ENCODE data around the gene TPCN2.

The TPCN2 gene

DNA sequence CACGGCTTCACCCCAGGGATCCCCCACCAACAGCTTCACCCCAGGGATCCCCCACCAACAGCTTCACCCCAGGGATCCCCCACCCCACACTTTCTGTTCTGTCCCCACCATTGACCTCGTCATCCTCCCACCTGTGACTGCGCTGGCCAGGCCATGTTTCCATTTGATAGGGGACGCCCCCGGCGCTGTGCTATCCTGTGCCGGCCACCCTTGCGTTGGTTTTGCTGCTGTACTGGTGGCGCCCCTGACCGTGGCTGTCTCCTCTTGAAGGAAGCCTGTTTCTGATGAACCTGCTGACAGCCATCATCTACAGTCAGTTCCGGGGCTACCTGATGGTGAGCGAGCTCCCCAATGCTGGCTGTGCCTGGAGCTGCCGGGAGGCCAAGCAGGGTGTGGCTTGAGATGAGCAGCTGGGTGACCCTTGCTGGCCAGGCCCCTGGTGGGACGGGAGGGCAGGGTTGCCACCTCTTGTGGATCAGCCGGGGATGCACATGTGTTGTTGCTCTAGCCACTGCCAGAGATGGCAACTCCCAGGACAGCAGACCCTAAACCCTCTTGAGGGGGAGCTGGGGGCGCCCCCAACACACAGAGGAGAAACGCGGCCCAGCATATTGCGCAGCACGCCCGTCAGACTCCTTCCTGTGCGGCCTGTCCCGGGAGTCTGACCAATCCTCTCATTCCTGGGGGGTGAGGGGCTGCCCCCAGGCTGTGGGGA, 22.5 kb downstream of the TPCN2 start:
- no peak for DNase-seq
- H3K4me1 ChIP-seq (ENCODE audit: control extremely low read depth in 1 of 4, control insufficient read depth in 4 of 4, insufficient read depth in 4 of 4, low read length in 3 of 4): peaks cover 0 to 5% (median 0%) of the 10 kb centered on the region in 4 experiments
- H3K9me3 ChIP-seq (ENCODE audit: control extremely low read depth in 1 of 5, control insufficient read depth in 4 of 5, insufficient read depth in 2 of 5, low read depth in 1 of 5, low read length in 4 of 5): no peaks in the 10 kb centered on the region
- ChIA-PET CTCF (interaction anchor here (1.0 to 1.2 kb wide), 2 partner anchors 22 to 27 kb away, joined by 3 read pairs; partner anchors contain the start of gene TPCN2), POLR2A (interaction anchor here (0.7 kb wide), 1 partner anchor 455 kb away, joined by 7 read pairs; no protein-coding TSS in a partner anchor)
- 98% methylated on average over 14 of the region's 23 CpGs for WGBS (ENCODE audit: insufficient coverage)
- H3K27me3 ChIP-seq (replicated peaks in 2 of 5; ENCODE audit: control insufficient read depth in 4 of 5, insufficient read depth in 5 of 5, low read length in 4 of 5): no peaks in the 10 kb centered on the region
- no peak overlapping the region for H3K4me3 ChIP-seq (ENCODE audit: control insufficient read depth in 1 of 7, extremely low read depth in 1 of 7, insufficient read depth in 4 of 7, low read depth in 2 of 7, low read length in 6 of 7)
- peaks cover 3 to 56% (median 29%) of the 10 kb centered on the region in 4 experiments for H3K36me3 ChIP-seq (ENCODE audit: control insufficient read depth in 4 of 4, insufficient read depth in 4 of 4, low read length in 3 of 4)
- H3K27ac ChIP-seq (ENCODE audit: insufficient read depth in 1 of 2, low read depth in 1 of 2, low read length in 2 of 2, poor library complexity in 1 of 2, severe bottlenecking in 2 of 2): no peak overlapping the region

DNA sequence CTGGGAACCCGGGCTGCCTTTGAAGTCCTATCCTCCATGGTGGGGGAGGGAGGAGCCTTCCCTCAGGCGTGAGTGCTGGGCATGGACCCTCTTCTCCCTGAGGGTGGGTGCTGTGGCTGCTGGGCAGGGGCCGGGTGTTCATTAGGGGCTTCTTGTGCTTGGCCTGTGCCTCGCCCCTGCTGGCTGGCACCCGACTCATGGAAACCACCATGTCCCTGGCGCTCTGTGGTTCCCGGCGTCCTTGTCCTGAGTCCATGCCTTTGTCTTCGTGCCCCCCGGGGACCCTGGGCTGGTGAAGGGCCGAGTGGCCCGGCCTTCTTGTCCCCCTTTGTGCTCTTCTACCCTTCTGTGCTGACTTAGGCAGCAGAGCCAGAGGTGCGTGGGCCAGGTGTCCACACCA, 23.2 kb downstream of the TPCN2 start:
- Histone ChIP-seq H3K4me3 (ENCODE audit: control insufficient read depth in 1 of 7, extremely low read depth in 1 of 7, insufficient read depth in 4 of 7, low read depth in 2 of 7, low read length in 6 of 7) (no peak overlapping the region), H3K36me3 (ENCODE audit: control insufficient read depth in 4 of 4, insufficient read depth in 4 of 4, low read length in 3 of 4) (peaks cover 3 to 59% (median 30%) of the 10 kb centered on the region in 4 experiments), H3K4me1 (ENCODE audit: control extremely low read depth in 1 of 4, control insufficient read depth in 4 of 4, insufficient read depth in 4 of 4, low read length in 3 of 4) (peaks cover 0 to 5% (median 0%) of the 10 kb centered on the region in 4 experiments), H3K9me3 (ENCODE audit: control extremely low read depth in 1 of 5, control insufficient read depth in 4 of 5, insufficient read depth in 2 of 5, low read depth in 1 of 5, low read length in 4 of 5) (no peaks in the 10 kb centered on the region), H3K27me3 (replicated peaks in 2 of 5; ENCODE audit: control insufficient read depth in 4 of 5, insufficient read depth in 5 of 5, low read length in 4 of 5) (no peaks in the 10 kb centered on the region), H3K27ac (ENCODE audit: insufficient read depth in 1 of 2, low read depth in 1 of 2, low read length in 2 of 2, poor library complexity in 1 of 2, severe bottlenecking in 2 of 2) (no peak overlapping the region)
- DNase-seq: no peak
- POLR2A ChIA-PET: no interaction called here
- 94% methylated on average over 13 of the region's 13 CpGs for WGBS (ENCODE audit: insufficient coverage)
- CTCF ChIA-PET: interaction anchor here (1.0 to 1.2 kb wide), 2 partner anchors 23 to 27 kb away, joined by 3 read pairs; partner anchors contain the start of gene TPCN2

DNA sequence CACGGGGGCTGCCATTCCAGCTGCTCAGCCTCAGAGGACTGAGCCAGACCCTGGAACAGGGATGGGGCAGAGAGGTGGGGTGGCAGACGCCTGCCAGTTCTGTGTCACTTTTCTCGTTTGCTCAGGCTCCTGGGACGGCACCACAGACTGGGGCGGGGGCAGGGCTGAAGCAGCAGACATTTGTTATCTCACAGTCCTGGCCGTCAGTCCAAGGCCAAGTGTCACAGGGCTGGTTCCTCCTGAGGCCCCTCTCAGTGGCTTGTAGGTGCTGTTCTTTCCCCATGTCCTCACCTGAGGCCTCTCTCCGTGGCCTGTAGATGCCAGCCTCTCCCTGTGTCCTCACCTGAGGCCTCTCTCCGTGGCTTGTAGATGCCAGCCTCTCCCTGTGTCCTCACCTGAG, 24.7 kb downstream of the TPCN2 start:
- H3K9me3 ChIP-seq (ENCODE audit: control extremely low read depth in 1 of 5, control insufficient read depth in 4 of 5, insufficient read depth in 2 of 5, low read depth in 1 of 5, low read length in 4 of 5): no peaks in the 10 kb centered on the region
- WGBS (ENCODE audit: insufficient coverage): 97% methylated on average over 8 of the region's 8 CpGs
- H3K4me1 ChIP-seq (ENCODE audit: control extremely low read depth in 1 of 4, control insufficient read depth in 4 of 4, insufficient read depth in 4 of 4, low read length in 3 of 4): peaks cover 0 to 5% (median 0%) of the 10 kb centered on the region in 4 experiments
- no peak for DNase-seq
- no peak overlapping the region for H3K4me3 ChIP-seq (ENCODE audit: control insufficient read depth in 1 of 7, extremely low read depth in 1 of 7, insufficient read depth in 4 of 7, low read depth in 2 of 7, low read length in 6 of 7)
- ChIA-PET POLR2A (no interaction called here), CTCF (no interaction called here)
- H3K27ac ChIP-seq (ENCODE audit: insufficient read depth in 1 of 2, low read depth in 1 of 2, low read length in 2 of 2, poor library complexity in 1 of 2, severe bottlenecking in 2 of 2): no peak overlapping the region
- no peaks in the 10 kb centered on the region for H3K27me3 ChIP-seq (replicated peaks in 2 of 5; ENCODE audit: control insufficient read depth in 4 of 5, insufficient read depth in 5 of 5, low read length in 4 of 5)
- H3K36me3 ChIP-seq (ENCODE audit: control insufficient read depth in 4 of 4, insufficient read depth in 4 of 4, low read length in 3 of 4): peaks cover 7 to 64% (median 30%) of the 10 kb centered on the region in 4 experiments

DNA sequence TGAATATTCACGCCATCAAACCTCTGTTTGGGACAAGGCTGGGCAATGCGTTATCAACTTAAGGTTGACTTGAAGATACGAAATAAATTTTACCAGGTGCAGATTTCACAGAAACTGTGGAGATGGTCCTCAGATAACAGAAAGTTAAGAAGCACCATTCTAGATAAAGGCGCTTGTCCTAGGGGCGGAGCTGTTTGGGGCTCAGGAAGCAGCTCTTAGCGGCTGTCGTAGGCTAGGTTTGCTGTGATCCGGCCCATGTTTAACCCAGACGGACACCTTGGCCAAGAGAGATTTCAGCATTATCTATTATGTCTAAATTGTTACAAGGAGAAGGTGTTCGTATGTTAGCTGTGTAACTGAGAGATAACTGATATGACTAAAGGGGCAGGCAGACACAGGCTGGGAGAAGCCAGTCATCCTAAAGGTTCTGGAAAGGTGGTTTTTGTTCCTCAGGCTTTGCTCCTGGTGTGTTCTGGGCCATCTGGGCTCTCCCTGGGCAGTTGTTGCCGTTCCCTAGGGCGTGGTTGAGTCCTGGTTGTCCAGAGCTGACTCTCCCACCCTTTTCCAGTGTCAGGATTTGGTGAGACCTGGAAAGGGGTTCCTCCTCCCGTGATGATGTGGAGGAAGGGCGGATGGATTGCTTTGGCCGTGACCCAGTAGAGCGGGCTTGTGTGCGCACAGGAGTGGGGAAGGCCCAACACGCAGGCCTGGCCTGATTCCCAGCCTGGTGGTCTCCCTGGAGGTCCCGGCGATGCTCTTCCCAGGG, 25.8 kb downstream of the TPCN2 start:
- Histone ChIP-seq H3K4me3 (ENCODE audit: control insufficient read depth in 1 of 7, extremely low read depth in 1 of 7, insufficient read depth in 4 of 7, low read depth in 2 of 7, low read length in 6 of 7) (no peak overlapping the region), H3K27me3 (replicated peaks in 2 of 5; ENCODE audit: control insufficient read depth in 4 of 5, insufficient read depth in 5 of 5, low read length in 4 of 5) (no peaks in the 10 kb centered on the region), H3K4me1 (ENCODE audit: control extremely low read depth in 1 of 4, control insufficient read depth in 4 of 4, insufficient read depth in 4 of 4, low read length in 3 of 4) (peaks cover 0 to 7% (median 3%) of the 10 kb centered on the region in 4 experiments), H3K27ac (ENCODE audit: insufficient read depth in 1 of 2, low read depth in 1 of 2, low read length in 2 of 2, poor library complexity in 1 of 2, severe bottlenecking in 2 of 2) (no peak overlapping the region), H3K9me3 (ENCODE audit: control extremely low read depth in 1 of 5, control insufficient read depth in 4 of 5, insufficient read depth in 2 of 5, low read depth in 1 of 5, low read length in 4 of 5) (no peaks in the 10 kb centered on the region), H3K36me3 (ENCODE audit: control insufficient read depth in 4 of 4, insufficient read depth in 4 of 4, low read length in 3 of 4) (peaks cover 7 to 69% (median 35%) of the 10 kb centered on the region in 4 experiments)
- ChIA-PET POLR2A (no interaction called here), CTCF (interaction anchor here (1.3 to 1.4 kb wide), 2 partner anchors 13 to 15 kb away, joined by 3 to 4 read pairs; no protein-coding TSS in a partner anchor)
- no peak for DNase-seq
- WGBS (ENCODE audit: insufficient coverage): 91% methylated on average over 18 of the region's 20 CpGs

DNA sequence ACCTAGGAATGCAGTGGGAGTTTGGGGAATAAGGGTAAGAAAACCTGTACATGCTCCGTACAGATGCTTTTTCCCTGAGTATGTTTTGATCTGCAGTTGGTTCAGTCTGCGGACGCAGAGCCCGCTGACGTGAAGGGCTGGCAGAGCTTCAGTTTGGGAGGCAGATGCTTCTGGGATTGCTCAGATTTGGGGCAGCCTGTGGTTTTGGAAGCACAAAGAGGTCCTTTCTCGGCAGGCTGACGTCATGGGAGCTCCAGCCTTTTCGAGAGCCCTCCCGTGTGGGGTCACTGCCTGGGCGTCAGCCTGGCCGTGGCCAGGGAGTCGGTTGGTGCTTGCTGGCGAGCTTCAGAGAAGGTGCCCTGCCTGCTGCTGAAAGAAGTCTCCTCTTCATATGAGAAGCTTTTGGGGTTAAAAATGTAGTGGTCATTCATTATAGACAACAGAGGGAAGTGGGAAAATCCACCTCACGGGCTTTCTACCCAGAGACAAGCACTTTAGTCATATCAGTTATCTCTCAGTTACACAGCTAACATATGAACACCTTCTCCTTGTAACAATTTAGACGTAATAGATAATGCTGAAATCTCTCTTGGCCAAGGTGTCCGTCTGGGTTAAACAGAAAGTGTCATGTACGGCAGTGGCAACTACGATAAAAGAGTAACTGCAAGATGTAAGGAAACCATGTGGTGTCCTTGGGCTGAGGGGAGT, 26.8 kb downstream of the TPCN2 start:
- H3K9me3 ChIP-seq (ENCODE audit: control extremely low read depth in 1 of 5, control insufficient read depth in 4 of 5, insufficient read depth in 2 of 5, low read depth in 1 of 5, low read length in 4 of 5): no peaks in the 10 kb centered on the region
- DNase-seq: peak in 2 of 3 donors; percentile 27 to 43
- WGBS (ENCODE audit: insufficient coverage): 91% methylated on average over 17 of the region's 18 CpGs
- H3K27ac ChIP-seq (ENCODE audit: insufficient read depth in 1 of 2, low read depth in 1 of 2, low read length in 2 of 2, poor library complexity in 1 of 2, severe bottlenecking in 2 of 2): no peak overlapping the region
- H3K4me3 ChIP-seq (ENCODE audit: control insufficient read depth in 1 of 7, extremely low read depth in 1 of 7, insufficient read depth in 4 of 7, low read depth in 2 of 7, low read length in 6 of 7): no peak overlapping the region
- ChIA-PET CTCF (interaction anchor here (1.4 kb wide), 1 partner anchor 16 kb away, joined by 3 read pairs; no protein-coding TSS in a partner anchor), POLR2A (no interaction called here)
- H3K27me3 ChIP-seq (replicated peaks in 2 of 5; ENCODE audit: control insufficient read depth in 4 of 5, insufficient read depth in 5 of 5, low read length in 4 of 5): no peaks in the 10 kb centered on the region
- H3K4me1 ChIP-seq (ENCODE audit: control extremely low read depth in 1 of 4, control insufficient read depth in 4 of 4, insufficient read depth in 4 of 4, low read length in 3 of 4): peaks cover 0 to 17% (median 13%) of the 10 kb centered on the region in 4 experiments
- peaks cover 7 to 62% (median 36%) of the 10 kb centered on the region in 4 experiments for H3K36me3 ChIP-seq (ENCODE audit: control insufficient read depth in 4 of 4, insufficient read depth in 4 of 4, low read length in 3 of 4)

DNA sequence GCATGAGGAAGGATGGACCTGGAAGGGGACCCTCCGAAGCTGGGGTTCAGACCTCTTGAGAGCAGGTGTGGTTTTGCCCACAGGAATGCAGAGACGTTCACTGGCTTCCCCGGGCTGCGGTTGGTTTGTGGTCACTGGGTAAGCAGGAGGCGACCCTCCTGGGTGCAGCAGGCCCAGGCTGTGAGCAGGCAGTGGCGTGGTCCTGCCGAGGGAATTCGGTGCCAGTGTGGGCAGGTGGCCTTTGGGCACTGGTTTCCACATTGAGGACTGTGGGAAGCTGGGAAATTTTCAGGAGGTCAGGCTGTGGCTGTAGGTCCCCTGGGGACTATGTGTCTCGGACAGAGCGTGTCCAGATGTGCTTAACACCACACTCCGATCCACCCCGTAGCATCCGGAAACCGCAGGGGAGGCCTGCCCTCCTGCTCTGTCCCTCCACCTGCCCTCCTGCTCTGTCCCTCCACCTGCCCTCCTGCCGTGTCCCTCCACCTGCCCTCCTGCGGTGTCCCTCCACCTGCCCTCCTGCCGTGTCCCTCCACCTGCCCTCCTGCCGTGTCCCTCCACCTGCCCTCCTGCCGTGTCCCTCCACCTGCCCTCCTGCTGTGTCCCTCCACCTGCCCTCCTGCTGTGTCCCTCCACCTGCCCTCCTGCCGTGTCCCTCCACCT, 27.5 kb downstream of the TPCN2 start:
- no peaks in the 10 kb centered on the region for H3K27me3 ChIP-seq (replicated peaks in 2 of 5; ENCODE audit: control insufficient read depth in 4 of 5, insufficient read depth in 5 of 5, low read length in 4 of 5)
- H3K4me1 ChIP-seq (ENCODE audit: control extremely low read depth in 1 of 4, control insufficient read depth in 4 of 4, insufficient read depth in 4 of 4, low read length in 3 of 4): peaks cover 0 to 21% (median 16%) of the 10 kb centered on the region in 4 experiments
- DNase-seq: no peak
- ChIA-PET POLR2A (no interaction called here), CTCF (interaction anchor here (1.4 kb wide), 1 partner anchor 17 kb away, joined by 3 read pairs; no protein-coding TSS in a partner anchor)
- no peaks in the 10 kb centered on the region for H3K9me3 ChIP-seq (ENCODE audit: control extremely low read depth in 1 of 5, control insufficient read depth in 4 of 5, insufficient read depth in 2 of 5, low read depth in 1 of 5, low read length in 4 of 5)
- no peak overlapping the region for H3K4me3 ChIP-seq (ENCODE audit: control insufficient read depth in 1 of 7, extremely low read depth in 1 of 7, insufficient read depth in 4 of 7, low read depth in 2 of 7, low read length in 6 of 7)
- 69% methylated on average over 14 of the region's 20 CpGs for WGBS (ENCODE audit: insufficient coverage)
- H3K36me3 ChIP-seq (ENCODE audit: control insufficient read depth in 4 of 4, insufficient read depth in 4 of 4, low read length in 3 of 4): peaks cover 7 to 57% (median 31%) of the 10 kb centered on the region in 4 experiments
- no peak overlapping the region for H3K27ac ChIP-seq (ENCODE audit: insufficient read depth in 1 of 2, low read depth in 1 of 2, low read length in 2 of 2, poor library complexity in 1 of 2, severe bottlenecking in 2 of 2)
